CD4-positive, alpha-beta T cell treated with Interleukin-10 for 1 hour (primary cell): ENCODE measurements around the gene IL17RB.

Experiments
- DNase-seq: peaks from one replicate; pipeline ENCODE4 v3.0.0-alpha.2; 2020

The IL17RB gene

GRCh38 chr3:53833053-53833645 lies 13.2 kb upstream of the IL17RB start:
- no peak for DNase-seq

- DNase-seq = no peak
Measured at GRCh38 chr3:53833700-53834099, 12.7 kb upstream of the IL17RB start.

GRCh38 chr3:53834429-53835095 lies 11.8 kb upstream of the IL17RB start:
- no peak for DNase-seq

- DNase-seq = no peak
Measured at GRCh38 chr3:53835257-53835656, 11.1 kb upstream of the IL17RB start.

DNA sequence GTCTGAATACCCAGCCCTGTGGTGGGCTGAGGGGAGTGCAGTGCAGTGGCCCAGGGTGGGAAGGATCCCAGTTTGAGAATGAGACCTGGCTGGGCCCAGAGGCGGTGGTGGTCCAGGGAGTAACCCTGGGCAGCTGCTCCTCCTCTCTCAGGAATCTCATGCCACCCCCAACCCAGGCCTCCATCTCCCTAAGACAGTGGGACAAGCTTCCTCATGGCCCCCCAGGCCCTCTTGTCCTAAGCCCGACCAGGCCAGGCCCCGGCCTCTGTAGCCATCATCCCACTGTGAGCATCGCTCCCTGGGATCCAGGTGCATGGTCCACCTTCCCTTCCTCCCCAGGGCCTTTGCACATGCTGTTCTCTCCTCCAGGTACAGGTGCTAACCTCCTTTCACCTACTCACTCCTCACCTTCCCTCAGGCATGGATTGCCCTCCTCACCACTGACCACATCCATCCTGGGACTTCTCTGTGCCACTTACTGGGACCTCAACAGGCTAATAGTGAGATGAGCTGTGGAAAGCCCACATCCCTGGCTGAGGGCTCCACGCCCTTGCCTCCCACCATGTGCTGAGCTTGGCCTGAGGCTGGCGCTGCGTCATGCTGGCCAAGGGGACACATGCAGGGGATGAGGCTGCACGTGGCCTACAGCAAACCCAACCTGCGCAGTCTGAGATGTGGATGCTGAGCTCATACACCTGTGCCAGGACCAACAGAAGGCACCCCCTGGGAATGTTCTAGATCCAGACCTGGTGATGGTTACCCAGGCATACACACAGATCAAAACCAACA lies 10.1 kb upstream of the IL17RB start:
- no peak for DNase-seq

DNA sequence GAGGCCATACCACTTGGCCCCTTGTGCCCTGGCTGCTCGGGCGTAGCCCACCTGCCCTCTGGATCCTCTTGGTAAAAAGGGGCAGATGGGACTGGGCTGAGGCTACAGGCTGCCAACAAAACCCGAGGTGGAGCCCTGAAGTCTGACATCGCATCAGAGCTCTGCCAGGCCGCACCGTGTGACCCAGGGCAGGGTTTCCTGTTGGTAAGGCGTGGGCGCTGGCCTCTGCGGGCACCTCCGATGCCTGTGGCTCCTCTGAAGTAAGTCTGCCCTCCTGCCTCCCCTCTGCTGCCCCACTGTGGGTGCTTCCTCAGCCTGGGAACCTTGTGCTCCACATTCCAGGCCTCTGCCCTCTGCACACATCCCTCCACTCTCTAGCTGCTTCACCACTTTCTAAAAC lies 9.0 kb upstream of the IL17RB start:
- no peak for DNase-seq

- DNase-seq = no peak
Measured at GRCh38 chr3:53841296-53841695, 5.1 kb upstream of the IL17RB start.

GRCh38 chr3:53842436-53843194 lies 3.8 kb upstream of the IL17RB start:
- no peak for DNase-seq

GRCh38 chr3:53843195-53844177 lies 2.9 kb upstream of the IL17RB start:
- DNase-seq = no peak

GRCh38 chr3:53844262-53845102 lies 1.9 kb upstream of the IL17RB start:
- DNase-seq = no peak

DNA sequence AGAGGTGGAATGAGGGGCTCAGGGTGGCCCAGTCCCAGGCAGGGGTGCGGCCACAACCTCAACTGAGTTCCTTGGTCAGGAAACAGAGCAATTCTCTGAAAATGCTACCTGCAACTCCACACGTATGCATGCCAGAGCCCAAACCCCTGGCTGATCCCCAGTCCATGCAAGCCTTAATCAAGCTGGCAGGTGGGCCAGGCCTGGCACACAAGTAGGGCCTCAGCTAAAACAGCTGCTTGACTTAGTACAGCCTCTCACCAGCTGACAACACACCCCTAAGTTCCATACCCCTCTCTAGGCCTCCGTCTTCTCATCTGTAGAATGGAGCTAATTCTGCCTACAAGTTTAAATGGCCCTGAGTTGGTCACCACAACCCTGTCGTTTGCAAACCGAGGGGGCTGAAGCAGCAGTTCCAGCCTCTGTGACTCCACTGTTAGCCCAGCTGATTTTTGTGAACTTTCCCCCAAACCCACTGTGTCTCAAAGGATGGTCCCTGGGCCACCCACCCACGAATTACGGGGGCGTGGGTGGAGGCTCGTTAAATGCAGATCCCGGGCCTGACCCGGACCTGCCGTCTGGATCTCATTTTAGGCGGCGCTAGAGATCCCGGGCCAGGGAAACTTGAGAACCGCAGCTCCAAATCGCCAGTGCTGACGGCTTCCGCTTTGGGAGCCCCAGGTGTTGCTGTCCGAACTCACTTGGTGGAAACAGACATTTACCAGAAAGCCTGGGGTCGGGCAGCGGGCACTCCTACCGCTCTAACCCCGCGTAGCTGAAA lies 1.1 kb upstream of the IL17RB start:
- no peak for DNase-seq

DNA sequence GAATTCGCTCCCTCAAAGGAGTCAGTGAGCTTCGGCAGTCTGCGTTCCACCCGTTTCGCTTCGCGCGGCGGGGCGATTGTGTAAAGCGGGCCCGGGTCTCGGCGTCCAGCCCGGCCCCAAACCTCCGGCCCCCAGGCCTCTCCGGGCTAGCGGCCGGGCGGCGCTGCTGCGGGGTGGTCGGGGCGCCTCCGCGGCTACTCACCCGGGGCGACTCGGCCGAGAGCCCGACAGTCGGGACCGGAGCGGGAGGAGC lies 561 bp upstream of the IL17RB start:
- no peak for DNase-seq

DNA sequence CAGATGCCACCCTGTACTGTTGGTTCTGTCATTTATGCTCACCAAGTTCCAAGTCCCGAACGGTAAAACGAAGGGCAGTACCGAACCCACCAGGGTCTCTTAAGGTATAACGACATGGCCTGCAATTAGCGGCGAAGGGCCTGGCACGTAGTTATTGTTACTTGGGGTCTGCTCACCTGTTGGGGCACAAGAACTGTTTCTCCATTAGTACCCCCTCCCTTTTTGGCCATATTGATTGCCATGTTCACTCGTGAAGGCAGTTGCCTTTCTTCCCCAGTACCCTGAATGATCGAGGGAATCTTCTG lies 435 bp downstream of the IL17RB start:
- no peak for DNase-seq

GRCh38 chr3:53849916-53850315 lies 3.5 kb downstream of the IL17RB start:
- DNase-seq = no peak

GRCh38 chr3:53850895-53851294 lies 4.5 kb downstream of the IL17RB start:
- DNase-seq = no peak

DNA sequence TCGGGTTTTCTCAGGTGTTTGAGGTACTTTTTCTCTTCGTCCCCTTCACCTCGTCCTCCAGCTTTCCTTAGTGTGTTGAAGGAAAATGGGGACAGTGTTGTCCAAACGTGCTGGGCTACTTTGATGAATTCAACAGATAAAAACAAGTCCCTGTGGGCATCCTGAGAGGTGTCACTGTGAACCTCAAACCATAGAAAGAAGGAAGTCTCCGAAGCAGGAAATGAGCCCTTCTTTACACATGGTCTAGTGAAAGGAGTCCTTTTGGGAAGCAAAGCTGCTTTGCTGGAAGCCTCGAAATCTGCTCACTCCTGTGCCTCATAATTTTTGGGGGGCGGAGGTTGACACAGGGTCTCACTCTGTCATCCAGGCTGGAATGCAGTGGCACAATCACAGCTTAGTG lies 10.6 kb downstream of the IL17RB start:
- DNase-seq = no peak

GRCh38 chr3:53858096-53858741 lies 11.9 kb downstream of the IL17RB start:
- no peak for DNase-seq

DNA sequence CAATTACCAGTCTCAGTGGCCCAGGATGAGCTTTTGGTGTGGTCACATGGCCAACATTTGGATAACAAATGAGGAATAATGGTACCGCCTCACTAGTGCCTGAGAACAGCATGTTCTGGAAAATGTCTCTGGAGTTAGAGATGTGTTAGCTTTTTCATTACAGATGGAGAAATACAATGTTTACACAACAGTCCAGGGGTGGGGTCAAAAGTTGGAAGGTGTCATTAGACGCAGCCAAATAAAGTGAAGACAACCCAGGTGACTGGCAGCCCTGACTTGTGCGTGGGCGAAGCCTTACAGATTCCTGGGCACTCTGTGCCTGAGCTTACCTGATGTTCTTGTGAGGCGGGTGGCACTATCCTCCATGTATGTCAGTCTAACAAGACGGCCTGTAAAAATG lies 12.8 kb downstream of the IL17RB start:
- DNase-seq = no peak

DNA sequence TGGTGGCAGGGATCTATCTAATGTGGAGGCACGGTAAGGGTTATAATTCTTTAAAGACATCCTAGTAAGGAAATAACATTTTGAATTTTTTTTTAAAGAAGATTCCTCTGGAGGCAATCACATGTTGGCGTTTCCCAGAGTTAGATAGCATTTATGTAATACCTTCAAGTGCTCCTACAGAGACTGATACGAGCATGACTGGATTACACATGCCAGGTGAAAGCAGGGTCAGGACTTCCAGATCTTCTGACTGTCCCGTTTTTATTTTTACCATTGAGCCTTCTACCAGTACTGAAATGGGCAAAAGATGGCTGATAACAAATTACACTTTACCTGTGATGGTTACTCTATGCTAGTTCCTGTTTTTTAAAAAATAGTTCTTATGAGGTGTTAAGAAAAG lies 13.8 kb downstream of the IL17RB start:
- no peak for DNase-seq

GRCh38 chr3:53862241-53862640 lies 15.9 kb downstream of the IL17RB start:
- no peak for DNase-seq
